Epithelial cell of proximal tubule (primary cell): ENCODE data around the gene STK33. TPM values are rescaled to one million over a fixed set of nuclear protein-coding genes. Genes with fewer than 3 reads are reported as not detected.

Experiments used
- DNase-seq: peaks from one replicate; pipeline ENCODE4 v3.0.0-alpha.2; 2011; ENCODE audit warnings: low read depth
- H3K4me3 ChIP-seq: 2 replicates; pipeline ENCODE4 v1.5.1; 2011; ENCODE audit warnings: low read depth, mild to moderate bottlenecking, low read length
- CTCF ChIP-seq: conservative IDR thresholded peaks from 2 replicates; pipeline ENCODE4 v1.5.1; 2012; ENCODE audit warnings: low read depth, mild to moderate bottlenecking, low read length
- total RNA-seq: library from RNA; depleted of rRNA; stranded (reverse); fragments of >200 nt; gene quantifications from 2 replicates; pipeline ENCODE4 v1.2.3, GENCODE V29; 2015

The STK33 gene
- total RNA-seq, 1 donor from 2014 or later: 14.4 TPM

- no peak overlapping the region for H3K4me3 ChIP-seq
- no peak for TF ChIP-seq CTCF
- DNase-seq: no peak
Observed at GRCh38 chr11:8564526-8564925, 29.5 kb downstream of the STK33 start.

DNA sequence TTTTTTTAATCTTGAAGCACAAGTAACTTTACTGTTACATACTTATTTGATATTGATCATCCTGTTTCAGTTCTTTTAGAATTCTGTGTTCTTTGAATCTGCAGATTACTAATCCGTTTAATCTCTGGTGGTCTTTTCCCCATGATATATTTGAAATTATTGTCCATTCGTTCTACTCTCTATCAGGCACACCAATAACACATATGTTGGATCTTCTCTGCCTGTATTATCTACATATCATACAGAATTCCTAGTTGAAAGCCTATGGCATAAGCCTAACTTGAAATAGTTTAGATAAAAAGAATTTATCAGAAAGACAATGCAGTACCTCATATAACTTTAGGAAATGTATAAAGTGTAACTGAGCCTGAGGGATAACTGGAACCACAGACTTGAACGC is 32.6 kb downstream of the STK33 start:
- no peak overlapping the region for H3K4me3 ChIP-seq
- no peak for TF ChIP-seq CTCF
- no peak for DNase-seq

- DNase-seq: no peak
- H3K4me3 ChIP-seq: no peak overlapping the region
- no peak for TF ChIP-seq CTCF
Observed at GRCh38 chr11:8558436-8558835, 35.6 kb downstream of the STK33 start.

DNA sequence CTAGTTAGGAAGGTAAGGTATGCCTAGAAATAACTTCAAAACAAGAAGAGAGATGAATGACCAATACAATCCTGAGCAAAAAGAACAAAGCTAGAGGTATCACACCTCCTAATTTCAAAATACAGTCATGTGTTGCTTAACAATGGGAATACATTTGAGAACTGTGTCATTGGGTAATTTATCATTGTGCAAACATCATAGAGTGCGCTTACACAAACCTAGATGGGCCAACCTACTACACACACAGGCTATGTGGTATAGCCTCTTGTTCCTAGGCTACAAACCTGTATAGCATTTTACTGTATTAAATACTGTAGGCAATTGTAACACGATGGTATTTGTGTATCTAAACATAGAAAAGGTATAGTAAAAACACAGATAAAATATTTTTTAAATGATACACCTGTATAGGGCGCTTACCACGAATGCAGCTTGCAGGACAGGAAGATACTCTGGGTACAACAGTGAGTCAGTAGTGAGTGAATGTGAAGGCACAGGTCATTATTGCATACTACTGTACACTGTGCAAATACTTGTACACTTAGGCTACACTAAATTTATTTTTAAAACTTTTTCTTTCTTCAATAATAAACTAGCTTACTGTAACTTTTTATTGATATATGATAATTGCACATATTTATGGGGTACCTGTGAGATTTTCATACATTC is 48.2 kb downstream of the STK33 start:
- no peak for TF ChIP-seq CTCF
- no peak overlapping the region for H3K4me3 ChIP-seq

GRCh38 chr11:8544807-8545206 is 49.2 kb downstream of the STK33 start:
- H3K4me3 ChIP-seq: no peak overlapping the region
- DNase-seq: no peak
- TF ChIP-seq CTCF: no peak

More for the DNA sequence above, 48.2 kb downstream of the STK33 start:
- no peak for DNase-seq

DNA sequence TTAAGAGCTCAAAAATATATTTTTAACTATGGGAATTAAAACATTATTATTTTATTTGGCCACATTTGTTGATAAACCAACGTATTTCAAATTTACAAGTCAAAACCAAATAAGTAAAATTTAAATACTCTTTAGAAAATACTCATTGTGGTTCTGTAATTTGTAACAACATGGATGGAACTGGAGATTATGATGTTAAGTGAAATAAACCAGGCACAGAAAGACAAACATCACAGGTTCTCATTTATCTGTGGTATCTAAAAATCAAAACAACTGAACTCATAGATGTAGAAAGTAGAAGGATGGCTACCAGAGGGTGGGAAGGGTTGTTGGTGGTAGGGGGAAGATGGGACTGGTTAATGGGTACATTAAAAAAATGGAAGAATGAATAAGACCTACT is 50.8 kb downstream of the STK33 start:
- DNase-seq: no peak
- TF ChIP-seq CTCF: no peak
- no peak overlapping the region for H3K4me3 ChIP-seq

GRCh38 chr11:8541448-8541847 is 52.6 kb downstream of the STK33 start:
- H3K4me3 ChIP-seq: no peak overlapping the region
- DNase-seq: no peak
- TF ChIP-seq CTCF: no peak
